Measurements from ENCODE around the gene SLITRK4.
A peak's percentile ranks its signal among the peaks of the same experiment; 100 is the strongest.

SLITRK4 gene

GRCh38 chrX:143635915-143636314 is at the start of gene SLITRK4:
SLITRK4 (minus strand) TSS chrX:143636101; CDS start chrX:143631108, 4,993 bp downstream.
- Histone ChIP-seq H3K9ac (ENCODE audit: low read length) (no peak within 1 kb of the TSS), H3K4me1 (ENCODE audit: insufficient read depth, low read length) (no peaks in the 10 kb centered on the region), H3K27ac (ENCODE audit: low read depth, low read length) (no peak within 1 kb of the TSS), H3K9me3 (ENCODE audit: low read length) (no peaks in the 10 kb centered on the region), H3K4me3 (ENCODE audit: low read depth in 1 of 2, low read length in 2 of 2) (peak within 1 kb of the TSS; percentile 24 to 38), H3K27me3 (ENCODE audit: control insufficient read depth in 1 of 2, insufficient read depth in 2 of 2, low read length in 2 of 2) (peaks cover 17 to 30% of the 10 kb centered on the region in 2 donors), H3K36me3 (ENCODE audit: insufficient read depth, low read length) (no peaks in the 10 kb centered on the region)

GRCh38 chrX:143683486-143683885 is 47.6 kb upstream of the SLITRK4 start:
- H3K4me1 ChIP-seq (ENCODE audit: insufficient read depth, low read length) = no peaks in the 10 kb centered on the region
- no peak overlapping the region for H3K27ac ChIP-seq (ENCODE audit: low read depth, low read length)
- no peaks in the 10 kb centered on the region for H3K9me3 ChIP-seq (ENCODE audit: low read length)

GRCh38 chrX:143674926-143675325 is 39.0 kb upstream of the SLITRK4 start:
- no peak overlapping the region for H3K27ac ChIP-seq (ENCODE audit: low read depth, low read length)
- H3K27me3 ChIP-seq (ENCODE audit: control insufficient read depth in 1 of 2, insufficient read depth in 2 of 2, low read length in 2 of 2) = peaks cover 0 to 4% of the 10 kb centered on the region in 2 donors
- H3K9me3 ChIP-seq (ENCODE audit: low read length) = no peaks in the 10 kb centered on the region
- H3K4me1 ChIP-seq (ENCODE audit: insufficient read depth, low read length) = no peaks in the 10 kb centered on the region
- no peak overlapping the region for H3K9ac ChIP-seq (ENCODE audit: low read length)
- no peaks in the 10 kb centered on the region for H3K36me3 ChIP-seq (ENCODE audit: insufficient read depth, low read length)
- H3K4me3 ChIP-seq (ENCODE audit: low read depth in 1 of 2, low read length in 2 of 2) = no peak overlapping the region

More at GRCh38 chrX:143683486-143683885, 47.6 kb upstream of the SLITRK4 start:
- Histone ChIP-seq H3K9ac (ENCODE audit: low read length) (no peak overlapping the region), H3K27me3 (ENCODE audit: control insufficient read depth in 1 of 2, insufficient read depth in 2 of 2, low read length in 2 of 2) (no peaks in the 10 kb centered on the region), H3K36me3 (ENCODE audit: insufficient read depth, low read length) (no peaks in the 10 kb centered on the region), H3K4me3 (ENCODE audit: low read depth in 1 of 2, low read length in 2 of 2) (no peak overlapping the region)

GRCh38 chrX:143669395-143669794 is 33.5 kb upstream of the SLITRK4 start:
- Histone ChIP-seq H3K4me1 (ENCODE audit: insufficient read depth, low read length) (no peaks in the 10 kb centered on the region), H3K27ac (ENCODE audit: low read depth, low read length) (no peak overlapping the region), H3K9me3 (ENCODE audit: low read length) (no peaks in the 10 kb centered on the region), H3K9ac (ENCODE audit: low read length) (no peak overlapping the region), H3K4me3 (ENCODE audit: low read depth in 1 of 2, low read length in 2 of 2) (no peak overlapping the region), H3K27me3 (ENCODE audit: control insufficient read depth in 1 of 2, insufficient read depth in 2 of 2, low read length in 2 of 2) (peaks cover 0 to 4% of the 10 kb centered on the region in 2 donors), H3K36me3 (ENCODE audit: insufficient read depth, low read length) (no peaks in the 10 kb centered on the region)

GRCh38 chrX:143664302-143664701 is 28.4 kb upstream of the SLITRK4 start:
- Histone ChIP-seq H3K27me3 (ENCODE audit: control insufficient read depth in 1 of 2, insufficient read depth in 2 of 2, low read length in 2 of 2) (no peaks in the 10 kb centered on the region), H3K36me3 (ENCODE audit: insufficient read depth, low read length) (no peaks in the 10 kb centered on the region), H3K9me3 (ENCODE audit: low read length) (no peaks in the 10 kb centered on the region), H3K9ac (ENCODE audit: low read length) (no peak overlapping the region), H3K27ac (ENCODE audit: low read depth, low read length) (no peak overlapping the region), H3K4me3 (ENCODE audit: low read depth in 1 of 2, low read length in 2 of 2) (no peak overlapping the region), H3K4me1 (ENCODE audit: insufficient read depth, low read length) (no peaks in the 10 kb centered on the region)

GRCh38 chrX:143663755-143664154 is 27.9 kb upstream of the SLITRK4 start:
- Histone ChIP-seq H3K27me3 (ENCODE audit: control insufficient read depth in 1 of 2, insufficient read depth in 2 of 2, low read length in 2 of 2) (no peaks in the 10 kb centered on the region), H3K36me3 (ENCODE audit: insufficient read depth, low read length) (no peaks in the 10 kb centered on the region), H3K9ac (ENCODE audit: low read length) (no peak overlapping the region), H3K9me3 (ENCODE audit: low read length) (no peaks in the 10 kb centered on the region), H3K27ac (ENCODE audit: low read depth, low read length) (no peak overlapping the region), H3K4me3 (ENCODE audit: low read depth in 1 of 2, low read length in 2 of 2) (no peak overlapping the region), H3K4me1 (ENCODE audit: insufficient read depth, low read length) (no peaks in the 10 kb centered on the region)

GRCh38 chrX:143661286-143661685 is 25.4 kb upstream of the SLITRK4 start:
- Histone ChIP-seq H3K27ac (ENCODE audit: low read depth, low read length) (no peak overlapping the region), H3K4me1 (ENCODE audit: insufficient read depth, low read length) (no peaks in the 10 kb centered on the region), H3K9ac (ENCODE audit: low read length) (no peak overlapping the region), H3K4me3 (ENCODE audit: low read depth in 1 of 2, low read length in 2 of 2) (no peak overlapping the region), H3K9me3 (ENCODE audit: low read length) (no peaks in the 10 kb centered on the region), H3K36me3 (ENCODE audit: insufficient read depth, low read length) (no peaks in the 10 kb centered on the region), H3K27me3 (ENCODE audit: control insufficient read depth in 1 of 2, insufficient read depth in 2 of 2, low read length in 2 of 2) (no peaks in the 10 kb centered on the region)

- H3K36me3 ChIP-seq (ENCODE audit: insufficient read depth, low read length) = no peaks in the 10 kb centered on the region
- no peaks in the 10 kb centered on the region for H3K9me3 ChIP-seq (ENCODE audit: low read length)
- H3K9ac ChIP-seq (ENCODE audit: low read length) = no peak overlapping the region
- H3K27ac ChIP-seq (ENCODE audit: low read depth, low read length) = no peak overlapping the region
- no peak overlapping the region for H3K4me3 ChIP-seq (ENCODE audit: low read depth in 1 of 2, low read length in 2 of 2)
- no peaks in the 10 kb centered on the region for H3K27me3 ChIP-seq (ENCODE audit: control insufficient read depth in 1 of 2, insufficient read depth in 2 of 2, low read length in 2 of 2)
- no peaks in the 10 kb centered on the region for H3K4me1 ChIP-seq (ENCODE audit: insufficient read depth, low read length)
These were observed 12.8 kb upstream of the SLITRK4 start for GRCh38 chrX:143648705-143649104.

- no peak overlapping the region for H3K4me3 ChIP-seq (ENCODE audit: low read depth in 1 of 2, low read length in 2 of 2)
- no peaks in the 10 kb centered on the region for H3K27me3 ChIP-seq (ENCODE audit: control insufficient read depth in 1 of 2, insufficient read depth in 2 of 2, low read length in 2 of 2)
- H3K9me3 ChIP-seq (ENCODE audit: low read length) = no peaks in the 10 kb centered on the region
- no peak overlapping the region for H3K27ac ChIP-seq (ENCODE audit: low read depth, low read length)
- no peak overlapping the region for H3K9ac ChIP-seq (ENCODE audit: low read length)
- no peaks in the 10 kb centered on the region for H3K4me1 ChIP-seq (ENCODE audit: insufficient read depth, low read length)
- no peaks in the 10 kb centered on the region for H3K36me3 ChIP-seq (ENCODE audit: insufficient read depth, low read length)
These were observed 6.5 kb upstream of the SLITRK4 start for GRCh38 chrX:143642426-143642825.

GRCh38 chrX:143636831-143637230 is 930 bp upstream of the SLITRK4 start:
- H3K4me1 ChIP-seq (ENCODE audit: insufficient read depth, low read length) = no peaks in the 10 kb centered on the region

GRCh38 chrX:143634663-143635455 is 1.0 kb downstream of the SLITRK4 start:
- peaks cover 17 to 30% of the 10 kb centered on the region in 2 donors for H3K27me3 ChIP-seq (ENCODE audit: control insufficient read depth in 1 of 2, insufficient read depth in 2 of 2, low read length in 2 of 2)
- no peak overlapping the region for H3K27ac ChIP-seq (ENCODE audit: low read depth, low read length)
- no peak overlapping the region for H3K9ac ChIP-seq (ENCODE audit: low read length)

More at GRCh38 chrX:143636831-143637230, 930 bp upstream of the SLITRK4 start:
- peaks cover 11 to 27% of the 10 kb centered on the region in 2 donors for H3K27me3 ChIP-seq (ENCODE audit: control insufficient read depth in 1 of 2, insufficient read depth in 2 of 2, low read length in 2 of 2)
- no peak overlapping the region for H3K27ac ChIP-seq (ENCODE audit: low read depth, low read length)
- H3K36me3 ChIP-seq (ENCODE audit: insufficient read depth, low read length) = no peaks in the 10 kb centered on the region
- H3K9me3 ChIP-seq (ENCODE audit: low read length) = no peaks in the 10 kb centered on the region
- no peak overlapping the region for H3K9ac ChIP-seq (ENCODE audit: low read length)
- no peak overlapping the region for H3K4me3 ChIP-seq (ENCODE audit: low read depth in 1 of 2, low read length in 2 of 2)

GRCh38 chrX:143634309-143634662 is 1.6 kb downstream of the SLITRK4 start:
- Histone ChIP-seq H3K9me3 (ENCODE audit: low read length) (no peaks in the 10 kb centered on the region), H3K4me3 (ENCODE audit: low read depth in 1 of 2, low read length in 2 of 2) (peak overlapping the region; percentile 5 to 34), H3K27me3 (ENCODE audit: control insufficient read depth in 1 of 2, insufficient read depth in 2 of 2, low read length in 2 of 2) (peaks cover 17 to 30% of the 10 kb centered on the region in 2 donors), H3K4me1 (ENCODE audit: insufficient read depth, low read length) (no peaks in the 10 kb centered on the region), H3K36me3 (ENCODE audit: insufficient read depth, low read length) (no peaks in the 10 kb centered on the region), H3K27ac (ENCODE audit: low read depth, low read length) (no peak overlapping the region), H3K9ac (ENCODE audit: low read length) (no peak overlapping the region)

More at GRCh38 chrX:143634663-143635455, 1.0 kb downstream of the SLITRK4 start:
- Histone ChIP-seq H3K9me3 (ENCODE audit: low read length) (no peaks in the 10 kb centered on the region), H3K4me3 (ENCODE audit: low read depth in 1 of 2, low read length in 2 of 2) (peak overlapping the region in 1 of 2 donors; percentile 34), H3K4me1 (ENCODE audit: insufficient read depth, low read length) (no peaks in the 10 kb centered on the region), H3K36me3 (ENCODE audit: insufficient read depth, low read length) (no peaks in the 10 kb centered on the region)
